ENCODE results near the gene PTX4.
A peak's percentile ranks its signal among the peaks of the same experiment; 100 is the strongest.

Gene PTX4

DNA sequence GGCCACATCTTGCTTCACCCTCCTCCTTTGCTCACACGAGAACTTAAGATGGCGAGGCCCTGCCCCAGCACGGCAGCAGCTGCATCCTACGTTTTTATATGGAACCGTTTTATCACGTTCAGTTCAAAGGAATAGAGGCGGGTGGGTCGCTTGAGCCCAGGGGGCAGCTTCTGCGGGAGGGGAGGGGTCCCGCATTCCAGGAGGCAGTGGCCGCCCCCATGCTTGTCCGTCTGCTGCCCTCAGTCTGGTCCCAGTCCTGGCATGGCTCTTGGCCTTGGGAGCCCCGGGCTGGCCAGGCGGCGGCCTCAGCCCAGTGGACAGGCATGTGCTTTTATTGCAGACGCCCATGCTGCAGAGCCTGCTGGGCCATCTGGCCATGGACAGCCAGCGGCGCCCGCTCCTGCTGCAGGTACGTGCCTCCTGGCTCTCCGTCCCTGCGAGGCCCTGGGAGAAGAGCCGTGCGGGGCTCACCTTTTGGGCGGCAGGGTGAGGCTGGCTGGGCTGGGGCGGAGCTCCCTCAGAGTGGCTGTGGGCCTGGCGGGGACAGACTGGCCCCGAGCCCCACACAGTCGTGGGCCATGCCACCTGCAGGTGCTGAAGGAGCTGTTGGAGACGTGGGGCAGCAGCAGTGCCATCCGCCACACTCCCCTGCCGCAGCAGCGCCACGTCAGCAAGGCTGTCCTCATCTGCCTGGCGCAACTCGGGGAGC is 11.2 kb upstream of the PTX4 start:
- no peak for DNase-seq

- no peak for DNase-seq
Observed at GRCh38 chr16:1498899-1499676, 10.3 kb upstream of the PTX4 start.

DNA sequence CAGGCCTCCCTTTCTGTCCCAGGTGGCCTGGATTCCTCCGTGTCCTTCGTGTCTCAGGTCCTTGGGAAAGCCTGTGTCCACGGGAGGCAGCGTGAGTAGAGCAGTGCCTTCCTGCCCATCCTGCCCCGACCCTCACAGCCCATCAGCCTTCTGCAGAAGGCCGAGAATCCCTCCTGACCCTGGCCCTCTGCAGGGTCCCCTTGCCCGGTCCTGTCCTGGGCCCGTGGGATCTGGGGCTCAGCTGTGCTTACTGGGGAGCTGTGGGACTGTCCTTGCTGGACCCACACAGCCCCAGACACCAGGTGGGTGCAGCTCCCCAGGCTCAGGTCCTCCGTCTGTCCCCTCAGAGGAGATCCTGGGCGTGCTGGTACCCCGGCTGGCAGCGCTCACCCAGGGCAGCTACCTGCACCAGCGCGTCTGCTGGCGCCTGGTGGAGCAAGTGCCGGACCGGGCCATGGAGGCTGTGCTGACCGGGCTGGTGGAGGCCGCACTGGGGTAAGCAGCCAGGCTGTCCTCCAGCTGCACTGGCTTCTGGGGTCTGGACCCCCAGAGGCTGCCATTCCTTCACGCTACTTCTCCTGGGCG is 8.4 kb upstream of the PTX4 start:
- no peak for DNase-seq

DNA sequence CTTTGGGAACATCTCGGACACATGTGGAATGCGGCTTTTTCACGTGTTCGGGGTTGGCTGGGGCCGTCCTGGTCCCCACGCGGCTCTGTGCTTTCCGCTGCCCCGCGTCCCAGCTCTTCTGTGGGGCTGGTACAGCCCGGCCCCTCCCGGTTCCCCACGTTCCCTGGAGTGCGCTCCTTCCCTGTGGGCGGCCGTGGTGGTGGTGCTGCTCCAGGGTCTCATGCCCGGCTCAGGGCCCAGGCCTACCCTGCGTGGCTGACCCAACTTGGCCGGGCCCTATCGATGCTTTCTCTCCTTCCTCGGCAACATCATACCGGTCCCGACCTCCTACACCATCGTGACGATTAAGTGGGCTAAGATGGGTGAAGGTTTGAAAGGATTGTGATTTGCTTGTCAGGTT is 7.7 kb upstream of the PTX4 start:
- no peak for DNase-seq

DNA sequence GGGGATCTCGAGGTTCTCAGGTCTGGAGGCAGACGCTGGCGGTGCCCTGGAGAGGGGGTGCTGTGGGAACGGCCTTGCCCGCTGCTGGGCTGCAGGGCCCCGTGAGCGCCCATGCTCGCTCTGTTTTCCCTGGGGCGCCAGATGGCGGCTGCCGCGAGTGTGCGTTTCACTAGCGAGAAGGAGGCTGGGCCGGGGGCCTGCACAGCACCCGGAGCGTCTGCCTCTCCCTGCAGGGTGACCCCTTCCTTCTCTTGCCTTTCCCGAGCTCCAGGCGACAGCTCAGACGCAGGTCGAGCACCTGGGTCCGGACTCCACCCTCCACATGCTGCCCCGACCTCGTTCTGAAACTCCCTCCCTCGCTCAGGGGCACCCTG is 7.1 kb upstream of the PTX4 start:
- DNase-seq: no peak

DNA sequence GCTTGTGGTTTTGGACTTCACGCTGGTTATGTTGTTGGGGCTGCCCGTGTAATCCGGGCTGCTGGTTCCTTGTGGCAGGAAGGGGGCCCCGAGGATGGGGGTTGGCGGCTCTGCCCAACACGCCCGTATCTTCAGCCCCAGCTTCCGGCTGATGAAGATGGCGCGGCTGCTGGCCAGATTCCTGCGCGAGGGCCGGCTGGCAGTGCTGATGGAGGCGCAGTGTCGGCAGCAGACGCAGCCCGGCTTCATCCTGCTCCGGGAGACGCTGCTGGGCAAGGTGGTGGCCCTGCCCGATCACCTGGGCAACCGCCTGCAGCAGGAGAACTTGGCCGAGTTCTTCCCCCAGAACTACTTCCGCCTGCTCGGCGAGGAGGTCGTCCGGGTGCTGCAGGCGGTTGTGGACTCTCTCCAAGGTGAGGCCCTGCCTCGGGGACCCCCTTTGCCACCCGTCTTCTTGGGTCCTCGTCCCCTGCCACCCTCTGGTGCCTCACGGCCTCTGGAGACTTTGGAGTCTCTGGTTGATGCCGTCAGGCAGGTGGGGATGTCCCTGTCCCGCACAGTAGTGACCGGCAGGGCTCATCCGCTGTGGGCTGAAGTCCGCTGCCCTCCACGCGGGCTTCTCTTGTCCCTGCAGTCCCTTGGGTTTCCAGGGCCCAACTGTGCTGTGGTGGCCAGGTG is 6.6 kb upstream of the PTX4 start:
- DNase-seq: no peak

DNA sequence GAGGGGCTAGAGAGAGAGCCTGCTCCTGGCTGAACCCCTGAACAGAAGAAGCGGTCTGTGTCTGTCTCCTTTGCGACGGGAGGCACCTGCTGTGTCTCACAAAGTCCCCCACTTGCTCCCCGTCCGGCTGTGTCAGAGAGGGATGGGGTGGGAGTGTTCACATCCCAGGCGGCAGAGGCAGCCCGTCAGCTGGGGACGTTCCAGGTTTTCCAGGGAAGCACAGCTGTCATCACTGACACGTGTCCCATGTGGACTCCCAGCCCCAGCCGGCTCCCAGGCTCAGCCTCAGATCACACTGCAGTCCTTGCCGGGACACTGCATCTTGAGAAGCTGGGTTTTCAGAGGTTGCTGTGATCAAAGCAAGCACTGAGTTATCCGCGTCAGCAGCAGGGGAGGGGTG is 6.0 kb upstream of the PTX4 start:
- DNase-seq: no peak

- no peak for DNase-seq
Observed at GRCh38 chr16:1494129-1494640, 5.4 kb upstream of the PTX4 start.

GRCh38 chr16:1493746-1494094 is 5.0 kb upstream of the PTX4 start:
- DNase-seq: no peak

DNA sequence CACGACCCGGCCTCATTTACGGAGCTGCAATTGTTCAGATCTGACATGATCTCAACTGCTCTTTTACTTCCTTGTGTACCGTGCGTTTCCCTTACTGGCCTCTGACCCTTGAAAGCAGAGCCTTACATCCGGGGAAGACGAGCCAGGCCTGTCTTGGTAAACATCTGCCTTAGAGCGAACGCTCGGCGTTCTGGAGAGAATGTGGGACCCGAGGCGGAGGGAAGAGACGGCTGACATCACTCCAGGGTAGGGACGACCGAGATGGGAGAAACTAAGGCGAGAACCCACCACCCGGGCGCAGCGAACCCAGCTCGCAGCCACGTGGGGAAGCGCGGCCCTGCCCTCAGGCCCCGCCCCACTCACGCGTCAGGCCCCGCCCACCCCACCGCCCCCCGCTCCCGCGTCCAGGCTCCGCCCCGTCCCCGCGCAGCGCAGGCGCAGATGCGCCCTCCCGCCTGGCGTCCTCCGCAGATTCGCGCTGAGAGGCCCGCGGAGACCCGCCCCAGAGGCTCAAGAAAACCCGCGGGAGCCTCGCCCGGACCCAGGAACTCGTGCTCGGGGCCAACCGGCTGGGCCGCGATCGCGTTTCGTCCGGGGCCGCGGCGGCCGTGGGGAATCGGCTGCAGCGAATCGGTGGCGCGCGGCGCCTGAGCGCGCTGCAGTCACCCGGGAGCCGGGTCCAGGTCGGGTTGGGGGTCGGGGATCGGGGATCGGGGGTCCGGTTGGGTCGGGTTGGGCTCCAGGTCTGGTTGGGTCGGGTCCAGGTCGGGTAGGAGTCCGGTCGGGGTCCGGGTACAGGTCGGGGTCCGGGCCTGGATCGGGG is 4.4 kb upstream of the PTX4 start, which contains the start of gene TELO2:
TSS of gene TELO2 (plus strand) at position 438 of the 823 bp plus-strand sequence. CDS start 922 bp downstream, outside the sequence.
- DNase-seq: peak; percentile 79 to 91

DNA sequence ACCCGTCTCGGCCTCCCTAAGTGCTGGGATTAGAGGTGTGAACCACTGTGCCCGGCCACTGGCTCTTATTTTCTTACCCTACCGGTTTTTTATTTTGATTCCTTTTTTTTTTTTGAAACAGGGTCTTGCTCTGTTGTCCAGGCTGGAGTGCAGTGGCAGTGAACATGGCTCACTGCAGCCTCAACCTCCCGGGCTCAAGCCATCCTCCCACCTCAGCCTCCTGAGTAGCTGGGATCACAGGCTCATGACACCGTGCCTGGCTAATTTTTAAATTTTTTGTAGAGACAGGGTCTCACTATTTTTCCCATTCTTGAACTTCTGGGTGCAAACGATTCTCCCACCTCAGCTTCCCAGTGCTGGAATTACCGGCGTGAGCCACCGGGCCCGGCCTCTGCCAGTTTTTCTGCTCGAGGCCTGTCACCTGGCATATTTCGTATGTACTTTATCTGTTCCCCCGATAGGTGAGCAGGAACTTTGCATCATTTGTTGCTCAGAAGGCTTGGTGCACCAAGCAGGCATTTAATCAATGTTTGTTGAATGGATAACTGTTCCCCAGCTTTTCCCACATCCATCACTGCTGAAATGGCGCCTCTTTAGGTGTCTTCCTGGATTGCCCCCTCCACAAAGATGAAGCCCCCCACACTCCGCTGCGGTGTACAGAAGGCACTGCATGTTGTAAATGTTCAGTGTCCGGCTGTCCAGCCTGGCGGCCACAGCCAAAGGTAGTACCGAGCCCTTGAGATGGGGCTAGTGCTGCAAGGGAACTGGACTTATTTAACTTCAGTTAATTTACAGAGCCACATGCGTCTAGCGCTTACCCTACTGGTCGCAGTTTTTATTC is 3.6 kb upstream of the PTX4 start:
- DNase-seq: no peak

DNA sequence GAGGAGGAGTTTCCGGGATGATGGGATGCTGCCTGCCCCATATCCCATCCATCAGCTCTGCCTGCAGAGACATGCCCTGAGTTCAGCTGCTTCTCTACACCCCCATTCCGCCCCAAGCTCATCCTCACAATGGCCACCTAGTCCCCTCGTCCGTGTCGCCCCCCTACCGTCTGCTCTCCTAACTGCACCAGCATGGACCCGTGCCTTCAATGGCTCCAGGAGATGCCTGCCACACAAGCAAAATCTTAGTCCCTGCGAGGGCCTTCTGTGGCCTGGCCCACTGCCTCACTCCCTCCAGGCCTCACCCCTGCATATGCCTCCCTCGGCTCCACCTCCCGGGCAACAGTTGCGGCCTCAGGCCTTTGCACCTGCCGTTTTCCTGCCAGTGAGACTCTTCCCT is 2.6 kb upstream of the PTX4 start:
- DNase-seq: no peak

GRCh38 chr16:1489077-1489476 is 333 bp upstream of the PTX4 start:
- DNase-seq: no peak

DNA sequence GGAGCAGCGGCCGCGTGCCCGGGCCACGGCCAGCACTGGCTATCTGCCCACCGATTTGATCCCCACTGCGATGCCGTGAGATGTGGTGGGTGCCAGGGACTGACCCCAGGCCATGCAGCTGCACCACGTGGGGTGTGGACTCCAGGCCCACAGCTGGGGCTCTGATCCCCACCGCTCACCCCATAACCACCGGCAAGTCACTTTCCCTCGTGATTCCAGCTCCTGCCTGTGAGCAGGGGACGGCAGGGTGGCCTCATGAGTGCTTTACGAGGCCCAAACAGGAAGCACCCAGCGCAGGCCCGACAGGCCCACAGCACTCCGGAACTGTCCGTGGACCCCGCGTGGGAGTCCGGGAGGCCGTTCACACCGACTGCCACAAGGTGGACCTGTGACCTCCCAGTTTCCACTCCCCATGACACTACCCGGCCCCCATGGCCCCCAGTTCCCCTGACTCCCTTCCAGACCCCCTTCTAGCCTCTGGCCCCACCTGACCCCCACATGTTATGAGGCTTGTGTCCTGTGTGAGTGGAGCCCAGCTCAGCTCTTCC is 616 bp downstream of the PTX4 start:
- no peak for DNase-seq

GRCh38 chr16:1487395-1488053 is 1.2 kb downstream of the PTX4 start:
- DNase-seq: no peak

- no peak for DNase-seq
Observed at GRCh38 chr16:1486551-1487390, 2.0 kb downstream of the PTX4 start.

DNA sequence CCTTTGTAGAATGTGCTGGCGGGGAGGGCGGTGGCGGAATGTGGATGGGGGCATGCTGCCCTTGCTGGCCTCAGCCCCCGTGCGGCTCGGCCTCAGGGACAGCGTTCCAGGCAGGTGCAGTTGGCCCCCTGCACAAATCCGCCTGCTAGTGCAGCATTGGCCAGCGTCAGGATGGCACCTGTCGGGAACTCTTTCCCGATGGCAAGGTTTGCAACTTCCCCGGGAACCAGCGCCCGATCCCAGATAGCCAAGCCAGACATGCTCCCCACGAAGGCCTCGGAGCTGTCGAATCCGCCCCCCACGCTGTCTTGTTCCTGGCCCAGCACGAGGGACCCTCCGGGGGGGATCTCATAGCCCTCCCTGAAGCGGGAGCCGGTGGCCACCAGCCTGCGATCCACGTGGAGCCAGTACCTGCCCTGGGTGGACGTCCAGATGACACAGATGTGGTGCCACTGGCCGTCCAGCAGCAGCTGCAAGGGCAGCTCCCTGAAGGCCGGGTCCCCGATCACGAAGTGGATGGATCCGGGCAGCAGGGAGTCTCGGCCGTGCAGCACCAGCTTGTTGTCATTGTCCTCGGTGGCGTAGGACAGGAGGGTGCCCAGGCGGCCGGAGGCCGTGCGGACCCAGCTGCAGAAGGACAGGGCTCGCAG is 2.8 kb downstream of the PTX4 start:
- DNase-seq: no peak

- DNase-seq: no peak
Observed at GRCh38 chr16:1481906-1482835, 6.6 kb downstream of the PTX4 start.
